Neural crest cell (in vitro differentiated cells): ENCODE data around the gene CPVL. TPM values are rescaled to one million over a fixed set of nuclear protein-coding genes. Genes with fewer than 3 reads are reported as not detected.
A peak's percentile ranks its signal among the peaks of the same experiment; 100 is the strongest.

Source experiments
- DNase-seq: peaks from one replicate; pipeline ENCODE4 v3.0.0; 2021; ENCODE audit warnings: low read depth, mixed read lengths, low spot score
- H3K27ac Mint-ChIP-seq: one replicate; pipeline ENCODE4 v1.8.0; 2021; ENCODE audit warnings: mild to moderate bottlenecking, mixed read lengths; ENCODE audit not compliant: unreplicated experiment
- H3K27me3 Mint-ChIP-seq: 2 replicates; pipeline ENCODE4 v1.8.0; 2021; ENCODE audit warnings: low read depth, mild to moderate bottlenecking, mixed read lengths
- H3K36me3 Mint-ChIP-seq: 2 replicates; pipeline ENCODE4 v1.8.0; 2021; ENCODE audit warnings: low read depth, mild to moderate bottlenecking, mixed read lengths
- H3K4me1 Mint-ChIP-seq: 2 replicates; pipeline ENCODE4 v1.8.0; 2021; ENCODE audit warnings: mixed read lengths
- H3K4me3 Mint-ChIP-seq: one replicate; pipeline ENCODE4 v1.8.0; 2021; ENCODE audit warnings: mild to moderate bottlenecking, mixed read lengths
- H3K9me3 Mint-ChIP-seq: 2 replicates; pipeline ENCODE4 v1.8.0; 2021; ENCODE audit warnings: mixed read lengths
- CTCF ChIP-seq: fragments of 200-600 bp; sonication (generic); conservative IDR thresholded peaks from 2 replicates; pipeline ENCODE4 v1.5.0; 2021; ENCODE audit warnings: antibody characterized with exemption, mild to moderate bottlenecking
- total RNA-seq: library from RNA; stranded (reverse); gene quantifications from 2 replicates; pipeline ENCODE4 v1.2.1, GENCODE V29; 2021

Gene CPVL
- total RNA-seq, 1 donor from 2014 or later = 31.3 TPM

GRCh38 chr7:28999427-28999826 lies 146.9 kb downstream of the CPVL start:
- Mint-ChIP-seq H3K4me3 (no peak overlapping the region), H3K9me3 (peaks cover 6% of the 10 kb centered on the region), H3K27me3 (no peaks in the 10 kb centered on the region), H3K4me1 (peaks cover 55% of the 10 kb centered on the region), H3K36me3 (peaks cover 6% of the 10 kb centered on the region), H3K27ac (peak overlapping the region; percentile 85)
- no peak for DNase-seq
- no peak for TF ChIP-seq CTCF

- H3K27ac Mint-ChIP-seq = peak overlapping the region; percentile 95
- H3K27me3 Mint-ChIP-seq = no peaks in the 10 kb centered on the region
- peaks cover under 1% of the 10 kb centered on the region for H3K9me3 Mint-ChIP-seq
- peak overlapping the region; percentile 53 for H3K4me3 Mint-ChIP-seq
- no peak for TF ChIP-seq CTCF
- peaks cover 2% of the 10 kb centered on the region for H3K36me3 Mint-ChIP-seq
- H3K4me1 Mint-ChIP-seq = peaks cover 57% of the 10 kb centered on the region
- DNase-seq = peak; percentile 26
These were observed 148.2 kb downstream of the CPVL start for GRCh38 chr7:28998105-28998504.

- no peak for TF ChIP-seq CTCF
- peak overlapping the region; percentile 31 for H3K27ac Mint-ChIP-seq
- no peak for DNase-seq
- no peak overlapping the region for H3K4me3 Mint-ChIP-seq
- peaks cover 3% of the 10 kb centered on the region for H3K36me3 Mint-ChIP-seq
- H3K9me3 Mint-ChIP-seq = no peaks in the 10 kb centered on the region
- peaks cover 62% of the 10 kb centered on the region for H3K4me1 Mint-ChIP-seq
- H3K27me3 Mint-ChIP-seq = no peaks in the 10 kb centered on the region
These were observed 149.5 kb downstream of the CPVL start for GRCh38 chr7:28996836-28997235.

- H3K4me1 Mint-ChIP-seq = peaks cover 54% of the 10 kb centered on the region
- peaks cover 5% of the 10 kb centered on the region for H3K36me3 Mint-ChIP-seq
- no peak for TF ChIP-seq CTCF
- no peak for DNase-seq
- no peak overlapping the region for H3K4me3 Mint-ChIP-seq
- H3K9me3 Mint-ChIP-seq = no peaks in the 10 kb centered on the region
- no peak overlapping the region for H3K27ac Mint-ChIP-seq
- no peaks in the 10 kb centered on the region for H3K27me3 Mint-ChIP-seq
These were observed 153.0 kb downstream of the CPVL start for GRCh38 chr7:28993371-28993770.

GRCh38 chr7:28992798-28993197 lies 153.5 kb downstream of the CPVL start:
- no peaks in the 10 kb centered on the region for H3K9me3 Mint-ChIP-seq
- peak overlapping the region; percentile 7 for H3K4me3 Mint-ChIP-seq
- H3K4me1 Mint-ChIP-seq = peaks cover 48% of the 10 kb centered on the region
- no peak for TF ChIP-seq CTCF
- DNase-seq = no peak
- H3K27ac Mint-ChIP-seq = peak overlapping the region; percentile 48
- peaks cover 5% of the 10 kb centered on the region for H3K36me3 Mint-ChIP-seq
- H3K27me3 Mint-ChIP-seq = no peaks in the 10 kb centered on the region
